SH-SY5Y (cell line): Measurements from ENCODE around the gene OR1M1.

Experiments
- GATA2 ChIP-seq: IDR thresholded peaks from 2 replicates; pipeline ENCODE4 v1.6.1; 2011; ENCODE audit warnings: mild to moderate bottlenecking, low read depth, low read length
- GATA3 ChIP-seq: IDR thresholded peaks from 2 replicates; pipeline ENCODE4 v1.6.1; 2011; ENCODE audit warnings: low read depth, mild to moderate bottlenecking, low read length, moderate library complexity

OR1M1 gene

DNA sequence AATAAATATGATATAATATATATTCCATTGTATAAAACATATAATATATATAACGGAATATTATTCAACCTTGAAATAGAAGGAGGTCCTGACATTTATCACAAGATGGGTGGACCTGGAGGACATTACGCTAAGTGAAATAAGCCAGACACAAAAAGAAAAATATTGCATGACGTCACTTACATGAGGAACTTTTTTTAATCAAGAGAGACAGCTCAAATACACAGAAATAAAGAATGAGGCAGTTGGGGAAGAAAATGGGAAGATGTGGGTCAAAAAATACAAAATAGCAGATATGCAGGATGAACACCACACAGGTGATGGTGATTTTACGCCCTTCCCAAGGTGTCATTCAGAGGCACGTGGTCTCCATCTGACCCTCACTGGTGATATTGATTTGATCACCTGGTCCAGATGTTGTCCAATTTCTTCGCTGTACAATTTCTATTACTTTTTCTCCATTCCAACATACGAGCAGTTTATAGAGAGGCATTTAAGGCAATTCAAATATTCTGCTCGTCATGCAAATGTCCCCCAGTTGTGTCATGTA, 52.8 kb downstream of the OR1M1 start:
- TF ChIP-seq GATA2, result no peak
- TF ChIP-seq GATA3, result no peak

- no peak for TF ChIP-seq GATA3
- no peak for TF ChIP-seq GATA2
These were observed 53.5 kb downstream of the OR1M1 start, which contains the start of gene ZNF317 for GRCh38 chr19:9140159-9140874. Gene ZNF317 (plus strand): TSS chr19:9140397. CDS start chr19:9156017, 15,620 bp downstream.

GRCh38 chr19:9144920-9145319, 58.1 kb downstream of the OR1M1 start:
- TF ChIP-seq GATA2 (no peak), GATA3 (no peak)
